ENCODE results near the gene NKTR. TPM values are rescaled to one million over a fixed set of nuclear protein-coding genes. Genes with fewer than 3 reads are reported as not detected.

The NKTR gene
- polyA plus RNA-seq, 6 donors from 2014 or later = 6.2 to 21.9 (median 8.4) TPM

- DNase-seq = no peak
- Mint-ChIP-seq H3K4me1 (no peaks in the 10 kb centered on the region), H3K4me3 (no peak overlapping the region), H3K9me3 (no peaks in the 10 kb centered on the region), H3K36me3 (no peaks in the 10 kb centered on the region), H3K27ac (no peak overlapping the region), H3K27me3 (peaks cover 0 to 11% (median 10%) of the 10 kb centered on the region in 3 donors)
- no peak for ATAC-seq (ENCODE audit: low read depth in 2 of 2)
Observed at GRCh38 chr3:42694366-42694765, 93.9 kb downstream of the NKTR start.

GRCh38 chr3:42696356-42697288 lies 96.1 kb downstream of the NKTR start:
- H3K9me3 Mint-ChIP-seq = peaks cover 0 to 6% (median 0%) of the 10 kb centered on the region in 7 donors
- H3K27ac Mint-ChIP-seq = no peak overlapping the region
- no peak for ATAC-seq (ENCODE audit: low read depth in 2 of 2)
- H3K27me3 Mint-ChIP-seq = peaks cover 11 to 20% (median 19%) of the 10 kb centered on the region in 3 donors
- no peak for DNase-seq
- peaks cover 0 to 10% (median 0%) of the 10 kb centered on the region in 3 donors for H3K4me1 Mint-ChIP-seq
- no peak overlapping the region for H3K4me3 Mint-ChIP-seq
- no peaks in the 10 kb centered on the region for H3K36me3 Mint-ChIP-seq

- peaks cover 0 to 10% (median 0%) of the 10 kb centered on the region in 3 donors for H3K4me1 Mint-ChIP-seq
- ATAC-seq (ENCODE audit: low read depth in 2 of 2) = no peak
- H3K4me3 Mint-ChIP-seq = no peak overlapping the region
- no peaks in the 10 kb centered on the region for H3K36me3 Mint-ChIP-seq
- H3K27me3 Mint-ChIP-seq = peaks cover 11 to 22% (median 21%) of the 10 kb centered on the region in 3 donors
- no peak for DNase-seq
- peaks cover 0 to 6% (median 0%) of the 10 kb centered on the region in 7 donors for H3K9me3 Mint-ChIP-seq
- H3K27ac Mint-ChIP-seq = peak overlapping the region in 1 of 6 donors; percentile 32
Observed at GRCh38 chr3:42697289-42698051, 97.0 kb downstream of the NKTR start.

Other genes starting within 250 kb of the NKTR start
- gene LYZL4, start 190.1 kb upstream of the NKTR start, polyA plus RNA-seq (ENCODE audit: low read depth in 6 of 6) = not detected
- 1 to 10 TPM in 2 of 6 donors, under 1 TPM in 3, not detected in 1; 0.57 to 3.0 (median 0.69) TPM for gene VIPR1, start 98.0 kb upstream of the NKTR start, polyA plus RNA-seq (ENCODE audit: low read depth in 6 of 6)
- gene SEC22C, start 18.7 kb upstream of the NKTR start, polyA plus RNA-seq (ENCODE audit: low read depth in 6 of 6) = 10 to 100 TPM; 25.1 to 39.0 (median 31.3) TPM
- 100 to 1,000 TPM; 111 to 142 (median 131) TPM for gene SS18L2, start 9.8 kb upstream of the NKTR start, polyA plus RNA-seq (ENCODE audit: low read depth in 6 of 6)
- not detected for gene ZBTB47, start 53.0 kb downstream of the NKTR start, polyA plus RNA-seq (ENCODE audit: low read depth in 6 of 6)
- gene KLHL40, start 84.9 kb downstream of the NKTR start, polyA plus RNA-seq (ENCODE audit: low read depth in 6 of 6) = not detected
- gene HHATL, start 102.1 kb downstream of the NKTR start, polyA plus RNA-seq (ENCODE audit: low read depth in 6 of 6) = not detected
- gene CCDC13, start 172.6 kb downstream of the NKTR start, polyA plus RNA-seq (ENCODE audit: low read depth in 6 of 6) = 1 to 10 TPM in 1 of 6 donors, under 1 TPM in 4, not detected in 1; 0.39 to 1.2 (median 0.56) TPM
- 10 to 100 TPM; 47.7 to 83.7 (median 65.3) TPM for gene HIGD1A, start 203.8 kb downstream of the NKTR start, polyA plus RNA-seq (ENCODE audit: low read depth in 6 of 6)
- gene ACKR2, start 208.8 kb downstream of the NKTR start, polyA plus RNA-seq (ENCODE audit: low read depth in 6 of 6) = under 1 TPM in 4 of 6 donors, not detected in 2; 0.10 to 0.28 (median 0.20) TPM